Dendritic cell treated with granulocyte-macrophage colony-stimulating factor and Interleukin-4, amounts not matched to agents 40 ng/mL and 50 ng/mL, for 4 days (primary cell): ENCODE measurements around the gene HOXB13.

ENCODE experiments used
- H3K27ac Mint-ChIP-seq: one replicate; pipeline ENCODE4 v1.8.0; 2022; ENCODE audit warnings: mild to moderate bottlenecking, mixed read lengths
- H3K27me3 Mint-ChIP-seq: one replicate; pipeline ENCODE4 v1.8.0; 2022; ENCODE audit warnings: mild to moderate bottlenecking, mixed read lengths
- H3K36me3 Mint-ChIP-seq: one replicate; pipeline ENCODE4 v1.8.0; 2022; ENCODE audit warnings: low read depth, mixed read lengths
- H3K4me1 Mint-ChIP-seq: one replicate; pipeline ENCODE4 v1.8.0; 2022; ENCODE audit warnings: low read depth, mixed read lengths
- H3K4me3 Mint-ChIP-seq: one replicate; pipeline ENCODE4 v1.8.0; 2022; ENCODE audit warnings: mild to moderate bottlenecking, moderate library complexity, mixed read lengths
- H3K9me3 Mint-ChIP-seq: one replicate; pipeline ENCODE4 v1.8.0; 2022; ENCODE audit warnings: mixed read lengths
- intact Hi-C: fragments of 100-400 bp; cut with micrococcal nuclease; formaldehyde crosslinking; loops from one replicate; pipeline ENCODE4 v1.15.0; 2022

The HOXB13 gene

GRCh38 chr17:48753794-48754499 is 25.4 kb upstream of the HOXB13 start:
- no peaks in the 10 kb centered on the region for H3K36me3 Mint-ChIP-seq
- H3K4me1 Mint-ChIP-seq = peaks cover 40% of the 10 kb centered on the region
- peaks cover 89% of the 10 kb centered on the region for H3K27me3 Mint-ChIP-seq
- H3K4me3 Mint-ChIP-seq = no peak overlapping the region
- H3K27ac Mint-ChIP-seq = no peak overlapping the region
- H3K9me3 Mint-ChIP-seq = no peaks in the 10 kb centered on the region
- intact Hi-C loops = no loop called here

- intact Hi-C loops = no loop called here
These were observed 24.1 kb upstream of the HOXB13 start for GRCh38 chr17:48752399-48753288.

GRCh38 chr17:48751733-48752398 is 23.3 kb upstream of the HOXB13 start:
- H3K4me1 Mint-ChIP-seq = peaks cover 43% of the 10 kb centered on the region
- intact Hi-C loops = no loop called here
- H3K9me3 Mint-ChIP-seq = no peaks in the 10 kb centered on the region
- no peaks in the 10 kb centered on the region for H3K36me3 Mint-ChIP-seq
- no peak overlapping the region for H3K27ac Mint-ChIP-seq
- H3K27me3 Mint-ChIP-seq = peaks cover 88% of the 10 kb centered on the region
- H3K4me3 Mint-ChIP-seq = no peak overlapping the region

More at GRCh38 chr17:48752399-48753288, 24.1 kb upstream of the HOXB13 start:
- Mint-ChIP-seq H3K9me3 (no peaks in the 10 kb centered on the region), H3K4me1 (peaks cover 41% of the 10 kb centered on the region), H3K36me3 (no peaks in the 10 kb centered on the region), H3K4me3 (no peak overlapping the region), H3K27me3 (peaks cover 86% of the 10 kb centered on the region), H3K27ac (no peak overlapping the region)

- H3K27me3 Mint-ChIP-seq = peaks cover 89% of the 10 kb centered on the region
- H3K27ac Mint-ChIP-seq = no peak overlapping the region
- H3K9me3 Mint-ChIP-seq = no peaks in the 10 kb centered on the region
- no peak overlapping the region for H3K4me3 Mint-ChIP-seq
- peaks cover 44% of the 10 kb centered on the region for H3K4me1 Mint-ChIP-seq
- intact Hi-C loops = no loop called here
- no peaks in the 10 kb centered on the region for H3K36me3 Mint-ChIP-seq
These were observed 22.6 kb upstream of the HOXB13 start for GRCh38 chr17:48751172-48751571.

- Mint-ChIP-seq H3K27ac (no peak overlapping the region), H3K4me3 (no peak overlapping the region), H3K36me3 (no peaks in the 10 kb centered on the region), H3K27me3 (peaks cover 92% of the 10 kb centered on the region), H3K4me1 (peaks cover 43% of the 10 kb centered on the region), H3K9me3 (no peaks in the 10 kb centered on the region)
- intact Hi-C loops = no loop called here
These were observed 21.3 kb upstream of the HOXB13 start for GRCh38 chr17:48749621-48750553.

GRCh38 chr17:48748718-48749566 is 20.4 kb upstream of the HOXB13 start:
- intact Hi-C loops = no loop called here
- Mint-ChIP-seq H3K27ac (no peak overlapping the region), H3K4me3 (no peak overlapping the region), H3K9me3 (no peaks in the 10 kb centered on the region), H3K36me3 (no peaks in the 10 kb centered on the region), H3K27me3 (peaks cover 89% of the 10 kb centered on the region), H3K4me1 (peaks cover 35% of the 10 kb centered on the region)

GRCh38 chr17:48747445-48748363 is 19.2 kb upstream of the HOXB13 start:
- intact Hi-C loops = no loop called here
- Mint-ChIP-seq H3K4me3 (no peak overlapping the region), H3K4me1 (peaks cover 25% of the 10 kb centered on the region), H3K36me3 (no peaks in the 10 kb centered on the region), H3K9me3 (no peaks in the 10 kb centered on the region), H3K27me3 (peaks cover 89% of the 10 kb centered on the region), H3K27ac (no peak overlapping the region)

GRCh38 chr17:48746916-48747444 is 18.4 kb upstream of the HOXB13 start:
- H3K4me1 Mint-ChIP-seq = peaks cover 25% of the 10 kb centered on the region
- H3K27ac Mint-ChIP-seq = no peak overlapping the region
- peaks cover 89% of the 10 kb centered on the region for H3K27me3 Mint-ChIP-seq
- H3K4me3 Mint-ChIP-seq = no peak overlapping the region
- H3K9me3 Mint-ChIP-seq = no peaks in the 10 kb centered on the region
- intact Hi-C loops = no loop called here
- H3K36me3 Mint-ChIP-seq = no peaks in the 10 kb centered on the region

GRCh38 chr17:48745381-48746275 is 17.1 kb upstream of the HOXB13 start:
- Mint-ChIP-seq H3K9me3 (no peaks in the 10 kb centered on the region), H3K4me3 (no peak overlapping the region), H3K27ac (no peak overlapping the region), H3K27me3 (peaks cover 90% of the 10 kb centered on the region), H3K36me3 (no peaks in the 10 kb centered on the region), H3K4me1 (peaks cover 25% of the 10 kb centered on the region)
- intact Hi-C loops = no loop called here

- no peaks in the 10 kb centered on the region for H3K9me3 Mint-ChIP-seq
- peaks cover 94% of the 10 kb centered on the region for H3K27me3 Mint-ChIP-seq
- H3K27ac Mint-ChIP-seq = no peak overlapping the region
- intact Hi-C loops = no loop called here
- no peaks in the 10 kb centered on the region for H3K36me3 Mint-ChIP-seq
- peaks cover 12% of the 10 kb centered on the region for H3K4me1 Mint-ChIP-seq
- no peak overlapping the region for H3K4me3 Mint-ChIP-seq
These were observed 12.0 kb upstream of the HOXB13 start for GRCh38 chr17:48740537-48740936.
